ENCODE data around the gene ADORA1.

Gene ADORA1

DNA sequence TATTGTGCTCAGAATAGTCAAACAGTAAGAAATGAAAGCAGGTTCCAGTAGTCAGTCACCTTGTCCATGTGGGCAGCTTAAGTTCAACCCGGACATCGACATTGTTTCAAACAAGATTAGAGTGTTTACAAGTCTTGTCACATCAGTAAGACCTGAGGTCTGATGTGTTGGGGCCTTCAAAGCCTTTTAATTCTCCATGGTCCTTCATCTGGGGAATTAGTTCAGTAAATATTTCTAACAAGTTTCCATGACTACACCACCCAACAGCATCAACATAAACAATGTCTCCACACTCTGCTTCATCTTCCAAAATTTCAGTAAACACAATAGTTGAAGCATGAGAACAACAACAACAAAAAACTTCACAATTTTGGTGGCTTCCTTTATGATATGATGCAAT, 15.1 kb upstream of the ADORA1 start:
- TF ChIP-seq, protein P1, sequence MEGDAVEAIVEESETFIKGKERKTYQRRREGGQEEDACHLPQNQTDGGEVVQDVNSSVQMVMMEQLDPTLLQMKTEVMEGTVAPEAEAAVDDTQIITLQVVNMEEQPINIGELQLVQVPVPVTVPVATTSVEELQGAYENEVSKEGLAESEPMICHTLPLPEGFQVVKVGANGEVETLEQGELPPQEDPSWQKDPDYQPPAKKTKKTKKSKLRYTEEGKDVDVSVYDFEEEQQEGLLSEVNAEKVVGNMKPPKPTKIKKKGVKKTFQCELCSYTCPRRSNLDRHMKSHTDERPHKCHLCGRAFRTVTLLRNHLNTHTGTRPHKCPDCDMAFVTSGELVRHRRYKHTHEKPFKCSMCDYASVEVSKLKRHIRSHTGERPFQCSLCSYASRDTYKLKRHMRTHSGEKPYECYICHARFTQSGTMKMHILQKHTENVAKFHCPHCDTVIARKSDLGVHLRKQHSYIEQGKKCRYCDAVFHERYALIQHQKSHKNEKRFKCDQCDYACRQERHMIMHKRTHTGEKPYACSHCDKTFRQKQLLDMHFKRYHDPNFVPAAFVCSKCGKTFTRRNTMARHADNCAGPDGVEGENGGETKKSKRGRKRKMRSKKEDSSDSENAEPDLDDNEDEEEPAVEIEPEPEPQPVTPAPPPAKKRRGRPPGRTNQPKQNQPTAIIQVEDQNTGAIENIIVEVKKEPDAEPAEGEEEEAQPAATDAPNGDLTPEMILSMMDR (IDR thresholded peaks at IDR 0.05; ENCODE audit: low read depth, low read length) = no peak
- no peak for DNase-seq (ENCODE audit: low read depth in 2 of 2)
- no peak overlapping the region for H3K4me3 ChIP-seq (replicated peaks in 1 of 2; ENCODE audit: low read depth in 2 of 2, low read length in 2 of 2)

DNA sequence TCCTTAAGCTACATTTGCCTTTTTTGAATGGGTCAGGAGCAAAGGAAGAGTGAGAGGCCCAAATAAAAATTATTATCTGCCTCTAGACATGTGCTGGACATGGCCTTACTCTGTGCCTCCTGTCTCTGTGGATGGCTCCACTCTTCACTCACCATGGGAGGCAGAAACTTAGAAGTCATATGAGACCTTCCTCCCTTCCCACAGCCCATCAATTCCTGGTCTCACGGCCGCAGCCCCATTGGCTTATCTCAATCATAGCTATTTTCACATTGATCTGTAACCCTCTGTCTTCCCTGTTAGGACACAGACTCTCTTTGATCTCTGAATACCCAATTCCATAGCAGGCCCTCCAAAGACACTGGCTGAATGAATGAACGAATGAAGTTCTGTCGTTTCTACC, 14.2 kb upstream of the ADORA1 start:
- TF ChIP-seq, protein P1 (IDR thresholded peaks at IDR 0.05; ENCODE audit: low read depth, low read length) = no peak
- DNase-seq (ENCODE audit: low read depth in 2 of 2) = no peak
- H3K4me3 ChIP-seq (replicated peaks in 1 of 2; ENCODE audit: low read depth in 2 of 2, low read length in 2 of 2) = no peak overlapping the region

GRCh38 chr1:203114202-203114601, 13.3 kb upstream of the ADORA1 start:
- no peak overlapping the region for H3K4me3 ChIP-seq (replicated peaks in 1 of 2; ENCODE audit: low read depth in 2 of 2, low read length in 2 of 2)
- TF ChIP-seq, protein P1 (IDR thresholded peaks at IDR 0.05; ENCODE audit: low read depth, low read length) = no peak
- no peak for DNase-seq (ENCODE audit: low read depth in 2 of 2)

DNA sequence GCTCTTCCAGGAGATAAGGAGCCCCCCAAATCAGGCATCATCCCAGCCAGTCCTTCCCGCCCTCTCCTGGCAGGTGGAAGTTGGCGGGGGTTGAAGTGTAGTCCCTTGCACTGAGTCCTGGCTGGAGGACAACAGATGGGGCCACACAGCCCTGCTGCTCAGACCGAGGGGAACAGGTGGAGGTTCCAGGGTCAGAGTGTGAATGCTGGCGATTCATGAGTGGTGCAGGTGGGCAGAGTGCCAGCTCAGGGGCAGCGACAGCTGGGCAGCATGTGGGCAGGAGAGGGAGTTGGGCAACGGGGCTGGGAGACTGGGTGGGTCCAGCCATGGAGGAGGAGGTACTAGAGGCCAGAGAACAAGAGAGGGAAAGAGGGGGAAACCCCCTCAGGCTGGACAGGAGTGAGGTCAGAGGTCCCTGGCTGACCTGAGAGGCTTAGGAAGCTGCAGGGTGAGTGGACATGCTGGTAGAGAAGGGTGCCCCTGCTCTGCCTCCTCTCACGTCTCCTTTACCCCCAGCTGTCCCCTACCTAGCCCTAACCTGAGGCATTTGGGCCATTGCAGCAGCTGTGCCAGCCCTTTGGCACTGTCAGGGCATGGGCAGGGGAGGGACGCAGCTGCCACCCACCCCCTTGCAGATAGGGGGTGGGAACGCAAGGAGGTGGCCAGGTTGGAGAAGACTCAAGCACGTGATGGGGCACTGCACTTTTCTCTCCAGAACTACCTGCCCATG, 11.3 kb upstream of the ADORA1 start:
- no peak for DNase-seq (ENCODE audit: low read depth in 2 of 2)
- no peak overlapping the region for H3K4me3 ChIP-seq (replicated peaks in 1 of 2; ENCODE audit: low read depth in 2 of 2, low read length in 2 of 2)
- TF ChIP-seq, protein P1 (IDR thresholded peaks at IDR 0.05; ENCODE audit: low read depth, low read length) = no peak

DNA sequence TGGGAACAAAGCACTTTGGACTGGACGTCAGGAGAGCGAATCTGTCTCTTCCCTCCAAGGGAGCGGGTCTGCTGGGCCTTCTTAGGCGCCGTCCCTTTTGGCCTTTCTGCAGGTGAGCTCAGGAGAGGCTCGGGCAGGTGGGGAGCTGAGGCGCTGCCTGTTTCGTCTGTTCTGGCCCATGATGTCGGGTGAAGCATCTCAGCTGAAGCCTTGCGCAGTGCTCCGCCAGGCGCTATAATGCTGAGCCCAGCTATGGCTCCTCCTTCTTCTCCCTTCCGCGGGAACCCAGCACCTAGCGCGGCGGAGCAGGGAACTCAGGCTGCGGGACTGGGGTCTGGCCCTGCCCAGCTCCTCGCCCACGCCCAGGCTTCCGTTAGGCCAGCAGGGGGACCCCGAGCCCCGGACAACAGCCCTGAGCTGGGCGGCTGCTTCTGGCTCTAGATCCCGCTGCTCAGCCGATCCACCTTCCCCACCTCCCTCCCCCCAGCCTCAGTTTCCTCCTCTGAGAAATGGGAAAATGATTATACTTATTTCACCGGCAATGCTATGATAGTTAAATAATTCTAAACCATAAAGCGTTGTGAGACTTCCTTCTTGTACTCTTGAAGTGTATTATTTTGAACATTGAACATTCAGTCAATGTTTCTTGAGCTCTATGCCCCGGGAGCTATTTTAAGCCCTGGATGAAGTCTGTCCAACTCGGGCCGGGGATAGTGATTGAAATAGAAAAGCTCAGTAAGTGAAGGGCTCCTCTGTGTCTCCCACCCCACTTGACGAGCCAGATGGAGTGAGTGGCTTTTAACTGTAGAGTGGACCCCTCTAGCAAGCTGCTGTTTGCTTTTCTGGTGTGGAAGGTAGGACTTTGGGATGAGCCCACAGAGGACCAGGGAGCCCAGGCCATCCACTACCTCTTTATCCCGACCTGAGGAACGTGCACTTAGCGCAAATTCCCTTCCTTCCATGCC, 9.6 kb upstream of the ADORA1 start:
- peak; percentile 56 to 81 for DNase-seq (ENCODE audit: low read depth in 2 of 2)
- no peak overlapping the region for H3K4me3 ChIP-seq (replicated peaks in 1 of 2; ENCODE audit: low read depth in 2 of 2, low read length in 2 of 2)
- TF ChIP-seq, protein P1 (IDR thresholded peaks at IDR 0.05; ENCODE audit: low read depth, low read length) = peak; percentile 86

DNA sequence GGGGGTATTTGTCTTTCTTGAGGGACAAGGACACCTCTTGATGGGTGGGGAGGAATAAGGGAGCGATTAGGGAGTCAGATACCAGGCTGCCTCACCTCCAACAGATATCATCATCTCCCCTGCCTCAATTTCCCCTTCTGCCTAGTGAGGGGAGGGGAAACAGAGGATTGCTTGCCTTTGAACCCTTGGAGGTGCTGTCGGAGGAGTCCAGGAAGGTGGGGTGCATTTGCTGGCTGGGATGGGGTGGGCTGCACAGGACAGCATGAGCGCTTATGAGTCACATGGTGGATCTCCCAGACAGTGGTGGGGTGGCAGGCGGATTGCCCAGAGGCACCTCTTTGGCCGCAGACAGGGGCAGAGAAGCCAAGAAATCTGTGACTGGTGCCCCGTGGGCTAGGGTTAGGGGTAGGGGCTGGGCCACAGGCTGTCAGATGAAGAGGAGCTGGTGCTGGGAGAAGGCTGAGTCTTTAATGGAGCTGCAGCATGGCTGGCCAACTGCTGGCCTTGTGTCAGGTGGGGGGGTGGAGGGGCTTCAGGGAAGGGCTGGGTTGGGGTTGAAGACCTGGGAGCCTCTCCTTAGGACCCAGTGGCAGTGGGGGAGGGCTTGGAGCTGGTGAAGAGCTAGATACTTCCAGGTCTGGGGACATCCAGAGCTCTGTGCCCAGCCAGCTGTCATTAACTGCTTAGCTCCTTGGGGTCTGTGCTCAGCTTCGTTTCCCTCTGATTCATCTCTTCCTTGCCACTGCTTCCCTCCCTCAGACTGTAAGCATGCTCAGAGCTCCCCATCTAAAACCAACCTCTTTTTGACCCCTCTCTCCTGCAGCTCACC, 7.0 kb upstream of the ADORA1 start:
- TF ChIP-seq, protein P1 (IDR thresholded peaks at IDR 0.05; ENCODE audit: low read depth, low read length) = no peak

More for the DNA sequence above, 7.0 kb upstream of the ADORA1 start:
- no peak for DNase-seq (ENCODE audit: low read depth in 2 of 2)
- H3K4me3 ChIP-seq (replicated peaks in 1 of 2; ENCODE audit: low read depth in 2 of 2, low read length in 2 of 2) = no peak overlapping the region

Measured in cardiac fibroblast (primary cell).